Measurements from ENCODE around the gene GRK6. TPM values are rescaled to one million over a fixed set of nuclear protein-coding genes. Genes with fewer than 3 reads are reported as not detected.

GRK6 gene
- polyA plus RNA-seq, 4 donors: 22.2 to 29.0 (median 24.6) TPM

- DNase-seq (ENCODE audit: low read depth in 4 of 4, low spot score in 3 of 4): no peak
Observed at GRCh38 chr5:177468329-177468684, 41.8 kb downstream of the GRK6 start.

GRCh38 chr5:177468685-177469628 is 42.5 kb downstream of the GRK6 start:
- DNase-seq (ENCODE audit: low read depth in 4 of 4, low spot score in 3 of 4): no peak

GRCh38 chr5:177469750-177470525 is 43.5 kb downstream of the GRK6 start:
- DNase-seq (ENCODE audit: low read depth in 4 of 4, low spot score in 3 of 4): no peak

GRCh38 chr5:177470759-177471536 is 44.5 kb downstream of the GRK6 start:
- DNase-seq (ENCODE audit: low read depth in 4 of 4, low spot score in 3 of 4): no peak

- no peak for DNase-seq (ENCODE audit: low read depth in 4 of 4, low spot score in 3 of 4)
Observed at GRCh38 chr5:177471610-177472356, 45.3 kb downstream of the GRK6 start.

GRCh38 chr5:177472460-177473442 is 46.3 kb downstream of the GRK6 start:
- no peak for DNase-seq (ENCODE audit: low read depth in 4 of 4, low spot score in 3 of 4)

- DNase-seq (ENCODE audit: low read depth in 4 of 4, low spot score in 3 of 4): no peak
Observed at GRCh38 chr5:177473443-177474001, 47.0 kb downstream of the GRK6 start, which contains the start of gene DBN1. TSS of gene DBN1 (minus strand) at chr5:177473634. CDS start at chr5:177473521, 113 bp downstream.

GRCh38 chr5:177474002-177474476 is 47.6 kb downstream of the GRK6 start:
- DNase-seq (ENCODE audit: low read depth in 4 of 4, low spot score in 3 of 4): no peak

GRCh38 chr5:177474846-177475562 is 48.5 kb downstream of the GRK6 start:
- no peak for DNase-seq (ENCODE audit: low read depth in 4 of 4, low spot score in 3 of 4)

- no peak for DNase-seq (ENCODE audit: low read depth in 4 of 4, low spot score in 3 of 4)
Observed at GRCh38 chr5:177475563-177476427, 49.3 kb downstream of the GRK6 start.

GRCh38 chr5:177476531-177477233 is 50.2 kb downstream of the GRK6 start:
- no peak for DNase-seq (ENCODE audit: low read depth in 4 of 4, low spot score in 3 of 4)

GRCh38 chr5:177477701-177478477 is 51.4 kb downstream of the GRK6 start:
- no peak for DNase-seq (ENCODE audit: low read depth in 4 of 4, low spot score in 3 of 4)

- DNase-seq (ENCODE audit: low read depth in 4 of 4, low spot score in 3 of 4): no peak
Observed at GRCh38 chr5:177478711-177479646, 52.5 kb downstream of the GRK6 start.

- no peak for DNase-seq (ENCODE audit: low read depth in 4 of 4, low spot score in 3 of 4)
Observed at GRCh38 chr5:177479774-177480173, 53.3 kb downstream of the GRK6 start.
